OCI-LY3 (cell line): ENCODE results near the gene MMP14.

Source experiments
- EZH2phosphoT487 ChIP-seq: fragments of 200-600 bp; shearing (Covaris generic); IDR thresholded peaks from 2 replicates; pipeline ENCODE4 v1.6.1; 2018; ENCODE audit warnings: antibody characterized with exemption, mixed run types, low read depth
- TF ChIP-seq, protein P1 (sequence below): fragments of 200-600, 300-600 bp; sonication (generic); IDR thresholded peaks from 2 replicates; pipeline ENCODE4 v1.5.1; 2014; ENCODE audit warnings: antibody characterized with exemption, low read length, low read depth

DNA sequence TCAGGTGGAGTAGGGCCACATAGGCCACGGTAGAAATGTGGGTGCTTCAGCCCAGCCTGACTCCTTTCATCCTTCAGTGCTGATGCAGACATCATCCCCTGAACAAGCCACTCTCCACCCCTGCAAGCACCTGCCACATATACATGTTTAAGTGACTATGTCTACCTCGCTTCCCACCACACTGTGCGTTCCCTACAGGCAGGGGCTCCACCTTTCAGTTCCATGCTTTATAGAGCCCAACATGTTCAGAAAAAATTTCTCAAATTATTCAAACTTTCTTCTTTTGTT, 32.8 kb upstream of the MMP14 start:
- TF ChIP-seq, protein P1, sequence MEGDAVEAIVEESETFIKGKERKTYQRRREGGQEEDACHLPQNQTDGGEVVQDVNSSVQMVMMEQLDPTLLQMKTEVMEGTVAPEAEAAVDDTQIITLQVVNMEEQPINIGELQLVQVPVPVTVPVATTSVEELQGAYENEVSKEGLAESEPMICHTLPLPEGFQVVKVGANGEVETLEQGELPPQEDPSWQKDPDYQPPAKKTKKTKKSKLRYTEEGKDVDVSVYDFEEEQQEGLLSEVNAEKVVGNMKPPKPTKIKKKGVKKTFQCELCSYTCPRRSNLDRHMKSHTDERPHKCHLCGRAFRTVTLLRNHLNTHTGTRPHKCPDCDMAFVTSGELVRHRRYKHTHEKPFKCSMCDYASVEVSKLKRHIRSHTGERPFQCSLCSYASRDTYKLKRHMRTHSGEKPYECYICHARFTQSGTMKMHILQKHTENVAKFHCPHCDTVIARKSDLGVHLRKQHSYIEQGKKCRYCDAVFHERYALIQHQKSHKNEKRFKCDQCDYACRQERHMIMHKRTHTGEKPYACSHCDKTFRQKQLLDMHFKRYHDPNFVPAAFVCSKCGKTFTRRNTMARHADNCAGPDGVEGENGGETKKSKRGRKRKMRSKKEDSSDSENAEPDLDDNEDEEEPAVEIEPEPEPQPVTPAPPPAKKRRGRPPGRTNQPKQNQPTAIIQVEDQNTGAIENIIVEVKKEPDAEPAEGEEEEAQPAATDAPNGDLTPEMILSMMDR = no peak
- no peak for TF ChIP-seq EZH2phosphoT487
